Lower leg skin (tissue), 3 donors: ENCODE data around the gene C1D.

Source experiments
- CTCF ChIP-seq, 3 donors: fragments of 450-650 bp; IDR thresholded peaks; one replicate each; pipeline ENCODE4 v1.5.1; 2016; ENCODE audit warnings: antibody characterized with exemption in 3 of 3, mild to moderate bottlenecking in 3 of 3, moderate library complexity in 2 of 3
- POLR2A ChIP-seq, 2 donors: fragments of 450-650 bp; IDR thresholded peaks; one replicate each; pipeline ENCODE4 v1.6.1; 2016 to 2017; ENCODE audit warnings: antibody characterized with exemption in 2 of 2, mild to moderate bottlenecking in 1 of 2, moderate library complexity in 1 of 2

GRCh38 chr2:67999332-67999731 lies 63.5 kb downstream of the C1D start:
- TF ChIP-seq CTCF (IDR thresholded peaks at IDR 0.05) (no peak), POLR2A (IDR thresholded peaks at IDR 0.05) (no peak)
